Fibroblast of the conjunctiva (primary cell): Measurements from ENCODE around the gene MGAT4A.

Source experiments
- DNase-seq: peaks from one replicate; pipeline ENCODE4 v3.0.0-alpha.2; 2010; ENCODE audit warnings: low read depth

Gene MGAT4A

GRCh38 chr2:98731041-98731893, at the start of gene MGAT4A:
TSS of gene MGAT4A (minus strand) at chr2:98731132. CDS start at chr2:98726332, 4,800 bp downstream.
- DNase-seq: no peak

GRCh38 chr2:98778741-98779483, 48.0 kb upstream of the MGAT4A start:
- no peak for DNase-seq

DNA sequence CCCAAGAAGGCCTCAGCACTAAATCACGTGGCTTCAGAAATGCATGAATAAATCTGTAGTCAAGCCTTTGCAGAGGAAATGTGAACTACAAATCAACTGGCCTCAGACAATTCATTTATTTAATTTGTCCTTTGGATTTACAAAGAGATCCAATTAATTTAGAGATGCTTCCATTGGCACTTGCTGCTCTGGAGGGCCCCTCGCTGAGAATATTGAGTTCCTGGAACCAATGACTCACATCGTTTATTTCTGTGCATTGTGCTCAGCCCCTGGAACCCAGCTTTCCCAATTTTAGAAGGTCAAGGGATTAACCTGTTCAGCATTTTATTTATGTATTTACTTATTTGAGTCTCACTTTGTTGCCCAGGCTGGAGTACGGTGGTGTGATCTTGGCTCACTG, 47.2 kb upstream of the MGAT4A start:
- DNase-seq: no peak

GRCh38 chr2:98777710-98778109, 46.8 kb upstream of the MGAT4A start:
- DNase-seq: no peak

DNA sequence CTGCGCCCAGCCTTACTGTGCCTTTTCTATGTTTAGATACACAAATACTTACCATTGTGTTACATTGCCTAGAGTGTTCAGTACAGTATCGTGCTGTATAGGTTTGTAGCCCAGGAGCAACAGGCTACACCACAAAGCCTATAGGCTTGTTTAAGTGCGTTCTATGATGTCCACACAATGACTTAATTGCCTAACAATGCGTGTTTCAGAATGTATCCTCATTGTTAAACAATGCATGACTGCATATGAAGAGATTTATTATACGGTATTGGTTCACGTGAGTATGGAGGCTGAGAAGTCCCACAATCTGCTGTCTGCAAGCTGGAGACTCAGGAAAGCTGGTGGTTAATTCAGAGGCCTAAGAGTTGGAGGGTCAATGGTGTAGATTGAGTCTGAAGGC, 46.1 kb upstream of the MGAT4A start:
- DNase-seq: no peak

- DNase-seq: no peak
Observed at GRCh38 chr2:98776136-98776535, 45.2 kb upstream of the MGAT4A start.

DNA sequence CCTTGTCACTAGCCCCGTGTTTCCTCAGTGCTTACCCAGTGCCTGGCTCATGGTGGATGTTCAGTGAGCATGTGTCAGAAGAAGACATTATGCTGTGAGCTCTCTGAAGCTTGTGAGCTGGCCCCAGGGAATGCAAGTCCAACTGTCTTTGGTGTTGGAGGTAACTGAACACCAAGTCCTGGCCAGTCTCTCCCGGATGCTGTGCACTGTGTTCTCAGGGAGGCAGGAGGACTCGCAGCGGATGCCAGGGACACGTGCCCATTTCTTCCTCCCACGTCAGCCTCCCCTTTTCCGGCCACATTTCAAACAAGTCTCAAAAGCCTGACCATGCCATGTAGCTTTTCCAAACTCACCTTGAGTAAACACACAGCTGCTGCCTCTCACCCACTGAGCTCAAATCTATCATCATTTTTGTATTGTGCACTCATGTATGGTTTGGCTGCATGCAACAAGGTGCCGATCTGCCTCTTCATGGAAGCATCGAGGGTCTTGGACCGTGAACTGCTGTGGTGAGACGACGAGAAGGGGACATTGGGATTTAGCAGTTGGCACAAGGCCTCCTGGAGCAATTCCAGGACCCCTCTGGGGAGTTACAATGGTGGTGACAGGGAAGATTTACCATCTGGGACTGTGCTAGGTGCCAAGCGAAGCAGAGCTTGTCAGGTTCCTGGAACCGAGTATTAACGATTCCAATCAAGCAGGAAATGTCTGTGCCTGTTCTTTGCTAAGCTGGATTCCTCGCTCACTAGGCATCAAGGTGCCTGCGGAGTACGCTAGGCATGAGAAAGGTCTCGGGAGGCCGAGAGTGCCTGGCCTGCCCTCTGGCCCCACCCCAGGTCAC, 44.4 kb upstream of the MGAT4A start:
- DNase-seq: no peak

GRCh38 chr2:98773907-98774306, 43.0 kb upstream of the MGAT4A start:
- DNase-seq: no peak

DNA sequence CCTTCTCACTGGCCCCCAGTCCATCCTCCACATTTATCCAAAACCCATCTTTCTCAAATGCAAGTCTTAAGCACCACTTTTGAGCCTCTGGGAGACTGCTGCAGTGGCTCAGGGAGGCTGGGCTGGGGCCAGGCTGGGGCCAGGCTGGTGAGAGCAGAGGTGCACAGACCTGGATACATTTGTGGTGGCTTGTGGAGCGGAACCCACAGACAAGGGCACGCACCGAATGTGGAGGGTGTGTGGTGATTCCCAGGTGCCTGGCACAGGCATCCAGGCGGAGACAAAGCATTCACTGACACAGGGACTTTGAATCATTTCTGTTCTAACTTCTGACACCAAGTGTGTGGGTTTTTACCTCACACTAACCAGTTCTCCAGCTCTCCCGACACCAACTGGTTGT, 42.2 kb upstream of the MGAT4A start:
- no peak for DNase-seq

GRCh38 chr2:98772536-98772935, 41.6 kb upstream of the MGAT4A start:
- no peak for DNase-seq

DNA sequence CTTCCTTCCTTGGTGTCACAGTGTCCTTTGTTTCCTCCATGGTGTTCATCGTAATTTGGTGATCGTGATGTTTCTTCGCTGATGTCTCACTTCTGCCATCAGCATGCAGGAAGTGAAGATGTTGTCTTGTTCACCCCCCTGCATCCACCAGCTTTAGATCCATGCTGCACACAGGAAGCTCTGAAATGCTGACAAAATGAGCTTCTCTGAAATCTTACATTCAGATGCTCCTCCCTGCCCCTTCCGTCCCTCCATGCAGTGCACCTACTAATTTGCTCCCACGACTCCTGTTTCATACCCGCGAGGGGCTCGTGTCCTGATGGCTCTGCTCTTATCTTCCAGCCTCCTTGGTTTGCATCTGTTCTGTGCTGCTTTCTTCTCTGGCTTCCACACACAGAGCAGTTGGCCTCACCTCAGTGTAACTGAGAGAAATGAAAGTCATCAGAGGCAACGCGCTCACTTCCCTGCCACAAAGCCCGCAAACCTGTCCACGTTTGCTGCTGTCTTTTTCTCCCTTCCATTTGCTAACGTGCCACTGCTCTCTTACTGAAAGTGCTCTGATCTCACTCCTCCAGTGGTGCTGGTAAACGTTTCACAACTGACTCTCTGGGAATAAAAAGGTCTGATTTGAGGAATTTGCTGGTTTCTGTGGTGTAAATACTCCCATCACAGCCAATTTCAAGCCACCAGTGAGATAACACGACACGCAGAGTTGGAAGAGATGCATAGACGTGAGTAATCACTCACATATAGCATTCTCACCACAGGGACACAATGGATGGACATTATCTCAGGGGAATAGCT, 41.0 kb upstream of the MGAT4A start:
- no peak for DNase-seq

DNA sequence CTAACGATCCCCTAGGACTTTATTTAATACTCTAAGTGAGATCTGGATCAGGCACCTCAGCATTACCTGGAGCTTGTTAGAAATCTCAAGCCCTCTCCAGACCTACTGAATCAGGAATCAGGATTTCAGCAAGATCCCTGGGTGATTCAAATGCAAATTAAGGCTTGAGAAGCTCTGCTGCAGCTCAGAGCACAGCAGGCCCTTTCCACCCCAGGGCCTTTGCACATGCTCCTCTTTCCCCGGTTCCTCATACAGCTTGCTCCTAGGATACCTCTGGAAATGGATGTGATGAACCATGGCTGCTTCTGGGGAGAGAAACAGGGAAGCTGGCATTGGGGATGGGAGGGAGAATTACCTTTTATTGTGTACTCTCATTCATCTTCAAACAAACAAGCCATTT, 40.3 kb upstream of the MGAT4A start:
- no peak for DNase-seq

- DNase-seq: no peak
Observed at GRCh38 chr2:98769784-98770183, 38.9 kb upstream of the MGAT4A start.

GRCh38 chr2:98769114-98769476, 38.2 kb upstream of the MGAT4A start:
- no peak for DNase-seq

GRCh38 chr2:98768384-98769113, 37.6 kb upstream of the MGAT4A start:
- DNase-seq: no peak

DNA sequence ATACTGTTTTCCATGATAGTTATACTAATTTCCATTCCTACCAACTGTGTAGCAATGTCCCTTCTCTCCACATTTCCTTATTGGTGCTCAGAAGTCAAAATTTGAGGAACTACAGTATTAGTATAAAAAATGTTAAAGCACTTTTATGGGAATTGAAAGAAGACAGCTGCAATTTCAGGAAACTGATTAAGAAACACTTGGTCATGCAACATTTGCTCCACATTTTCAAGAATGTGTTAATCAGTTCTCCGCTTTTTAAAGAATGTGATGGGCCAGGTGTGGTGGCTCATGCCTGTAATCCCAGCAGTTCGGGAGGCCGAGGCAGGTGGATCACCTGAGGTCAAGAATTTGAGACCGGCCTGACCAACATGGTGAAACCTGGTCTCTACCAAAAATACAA, 33.6 kb upstream of the MGAT4A start:
- DNase-seq: no peak

DNA sequence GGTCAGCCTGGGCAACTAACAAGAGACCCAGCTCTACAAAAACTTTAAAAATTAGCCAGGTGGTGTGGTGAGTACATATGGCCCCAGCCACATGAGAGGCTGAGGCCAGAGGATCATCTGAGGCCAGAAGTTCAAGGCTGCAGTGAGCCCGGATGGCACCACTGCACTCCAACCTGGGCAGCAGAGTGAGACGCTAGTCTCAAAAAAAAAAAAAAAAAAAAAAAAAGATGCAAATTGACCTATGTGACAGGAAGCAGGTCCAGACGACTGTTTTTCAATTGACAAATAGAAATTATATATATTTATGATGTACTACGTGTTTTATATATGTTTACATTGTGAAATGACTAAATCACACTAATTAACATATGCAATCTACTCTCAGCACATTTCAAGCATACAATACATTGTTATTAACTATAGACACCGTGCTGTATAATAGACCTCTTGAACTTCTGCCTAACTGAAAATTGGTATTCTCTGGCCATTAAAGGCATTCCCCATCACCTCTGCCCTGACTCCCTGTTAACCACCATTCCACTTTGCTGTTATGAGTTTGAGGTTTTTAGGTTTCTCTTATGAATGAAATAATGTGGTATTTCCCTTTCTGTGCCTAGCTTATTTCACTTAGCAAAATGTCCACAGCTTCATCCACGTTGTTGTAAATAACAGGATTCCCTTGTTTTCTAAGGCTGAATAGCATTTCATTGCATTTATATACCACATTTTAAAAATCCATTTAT, 32.4 kb upstream of the MGAT4A start:
- no peak for DNase-seq

DNA sequence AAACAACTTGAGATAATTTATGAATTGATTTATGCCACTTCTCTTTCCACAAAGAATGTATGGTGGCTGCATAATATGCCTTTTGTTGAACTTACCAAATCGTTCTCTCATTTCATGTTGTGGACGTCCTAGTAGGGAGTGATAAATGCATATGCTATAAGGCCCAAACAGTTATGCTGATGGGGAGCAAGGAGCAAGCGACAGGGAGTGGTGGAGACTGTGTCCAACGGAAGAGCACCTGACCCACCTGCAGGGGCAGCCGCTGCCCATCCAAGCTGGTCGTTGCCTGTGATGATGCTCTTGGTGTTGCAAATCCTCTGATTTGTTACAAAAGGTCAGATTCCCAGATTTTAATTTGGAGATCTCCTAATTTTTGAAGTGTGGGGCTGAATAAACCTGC, 31.0 kb upstream of the MGAT4A start:
- no peak for DNase-seq

GRCh38 chr2:98761267-98761781, 30.4 kb upstream of the MGAT4A start:
- no peak for DNase-seq
